GM12874 (cell line): ENCODE measurements around the gene CDC25B.

Experiments
- TF ChIP-seq, protein P1 (sequence below): IDR thresholded peaks from 2 replicates; pipeline ENCODE4 v1.5.1; 2011; ENCODE audit warnings: low read depth, mild to moderate bottlenecking, control low read depth, low read length, moderate library complexity; ENCODE audit not compliant: insufficient read depth

Gene CDC25B

DNA sequence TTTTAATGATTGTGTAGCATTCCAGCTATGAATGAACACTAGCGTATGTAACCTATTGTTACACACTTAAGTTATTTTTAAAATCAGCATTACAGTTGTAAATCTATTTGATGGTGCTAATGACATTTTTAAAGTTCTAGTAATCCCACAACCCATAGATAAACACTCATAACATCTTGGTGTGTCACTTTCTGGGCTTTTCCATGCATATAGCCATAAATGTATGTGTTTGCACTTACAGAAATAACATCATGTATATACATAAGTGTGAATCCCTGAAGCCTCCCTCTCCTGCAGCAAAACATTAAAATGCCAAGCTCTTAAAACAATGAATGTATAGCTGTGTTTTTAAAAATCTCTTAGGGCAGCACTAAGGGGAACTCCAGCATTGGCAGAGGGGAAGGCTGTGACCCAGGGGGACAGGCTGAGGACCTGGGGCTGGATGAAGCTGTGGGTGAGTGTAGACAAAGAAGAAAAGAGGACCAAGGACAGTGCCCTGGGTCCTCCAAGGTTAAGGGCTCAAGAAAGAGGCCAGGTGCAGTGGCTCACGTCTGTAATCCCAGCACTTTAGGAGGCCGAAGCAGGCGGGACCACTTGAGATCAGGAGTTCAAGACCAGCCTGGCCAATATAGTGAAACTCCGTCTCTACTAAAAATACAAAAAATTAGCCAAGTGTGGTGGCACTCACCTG is 8.6 kb upstream of the CDC25B start:
- TF ChIP-seq, protein P1, sequence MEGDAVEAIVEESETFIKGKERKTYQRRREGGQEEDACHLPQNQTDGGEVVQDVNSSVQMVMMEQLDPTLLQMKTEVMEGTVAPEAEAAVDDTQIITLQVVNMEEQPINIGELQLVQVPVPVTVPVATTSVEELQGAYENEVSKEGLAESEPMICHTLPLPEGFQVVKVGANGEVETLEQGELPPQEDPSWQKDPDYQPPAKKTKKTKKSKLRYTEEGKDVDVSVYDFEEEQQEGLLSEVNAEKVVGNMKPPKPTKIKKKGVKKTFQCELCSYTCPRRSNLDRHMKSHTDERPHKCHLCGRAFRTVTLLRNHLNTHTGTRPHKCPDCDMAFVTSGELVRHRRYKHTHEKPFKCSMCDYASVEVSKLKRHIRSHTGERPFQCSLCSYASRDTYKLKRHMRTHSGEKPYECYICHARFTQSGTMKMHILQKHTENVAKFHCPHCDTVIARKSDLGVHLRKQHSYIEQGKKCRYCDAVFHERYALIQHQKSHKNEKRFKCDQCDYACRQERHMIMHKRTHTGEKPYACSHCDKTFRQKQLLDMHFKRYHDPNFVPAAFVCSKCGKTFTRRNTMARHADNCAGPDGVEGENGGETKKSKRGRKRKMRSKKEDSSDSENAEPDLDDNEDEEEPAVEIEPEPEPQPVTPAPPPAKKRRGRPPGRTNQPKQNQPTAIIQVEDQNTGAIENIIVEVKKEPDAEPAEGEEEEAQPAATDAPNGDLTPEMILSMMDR: no peak

DNA sequence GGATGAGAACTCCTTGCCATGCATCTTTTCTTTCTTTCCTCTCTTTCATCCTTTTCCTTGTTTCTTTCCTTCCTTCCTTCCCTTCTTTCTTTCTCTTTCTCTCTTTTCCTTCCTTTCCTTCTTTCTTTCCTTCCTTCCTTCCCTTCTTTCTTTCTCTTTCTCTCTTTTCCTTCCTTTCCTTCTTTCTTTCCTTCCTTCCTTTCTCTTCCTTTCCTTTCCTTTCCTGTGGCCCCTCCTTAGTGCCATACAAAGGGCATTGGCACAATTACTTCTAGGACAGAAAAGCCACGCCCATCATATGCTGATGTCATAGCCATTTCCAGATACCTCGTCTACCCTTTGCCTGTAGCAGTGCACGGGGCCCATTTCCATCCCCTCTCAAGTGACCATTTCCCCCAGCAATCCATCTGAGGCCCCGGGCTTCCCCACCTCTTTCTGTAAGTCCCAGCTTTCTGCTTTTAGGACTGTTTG is 7.4 kb upstream of the CDC25B start:
- TF ChIP-seq, protein P1: no peak

DNA sequence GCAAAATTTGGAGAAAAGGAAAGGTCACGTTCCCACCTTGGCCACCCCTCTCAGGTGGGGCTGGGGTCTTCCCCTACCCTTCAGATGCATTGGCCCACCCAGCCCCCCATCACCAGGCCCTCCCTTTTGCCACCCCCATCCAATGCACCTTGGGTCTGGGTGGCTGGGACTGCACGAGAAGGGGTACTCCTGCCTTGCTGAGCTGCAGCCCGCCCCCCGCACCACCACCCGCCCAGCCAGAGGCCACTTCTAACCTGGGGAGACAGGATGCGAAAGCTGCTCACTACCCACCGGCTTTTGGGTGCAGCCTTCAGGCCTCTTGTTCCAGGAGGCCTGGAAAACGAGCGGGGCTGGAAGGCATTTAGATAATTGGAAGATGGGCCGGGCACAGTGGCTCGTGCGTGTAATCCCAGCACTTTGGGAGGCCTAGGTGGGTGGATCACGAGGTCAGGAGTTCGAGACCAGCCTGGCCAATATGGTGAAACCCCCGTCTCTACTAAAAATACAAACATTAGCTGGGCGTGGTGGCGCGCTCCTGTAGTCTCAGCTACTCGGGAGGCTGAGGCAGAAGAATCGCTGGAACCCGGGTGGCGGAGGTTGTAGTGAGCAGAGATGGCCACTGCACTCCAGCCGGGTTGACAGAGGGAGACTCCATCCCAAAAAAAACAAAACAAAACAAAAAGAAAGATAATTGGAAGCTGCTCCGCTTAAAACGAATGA is 1.2 kb upstream of the CDC25B start:
- TF ChIP-seq, protein P1: no peak

DNA sequence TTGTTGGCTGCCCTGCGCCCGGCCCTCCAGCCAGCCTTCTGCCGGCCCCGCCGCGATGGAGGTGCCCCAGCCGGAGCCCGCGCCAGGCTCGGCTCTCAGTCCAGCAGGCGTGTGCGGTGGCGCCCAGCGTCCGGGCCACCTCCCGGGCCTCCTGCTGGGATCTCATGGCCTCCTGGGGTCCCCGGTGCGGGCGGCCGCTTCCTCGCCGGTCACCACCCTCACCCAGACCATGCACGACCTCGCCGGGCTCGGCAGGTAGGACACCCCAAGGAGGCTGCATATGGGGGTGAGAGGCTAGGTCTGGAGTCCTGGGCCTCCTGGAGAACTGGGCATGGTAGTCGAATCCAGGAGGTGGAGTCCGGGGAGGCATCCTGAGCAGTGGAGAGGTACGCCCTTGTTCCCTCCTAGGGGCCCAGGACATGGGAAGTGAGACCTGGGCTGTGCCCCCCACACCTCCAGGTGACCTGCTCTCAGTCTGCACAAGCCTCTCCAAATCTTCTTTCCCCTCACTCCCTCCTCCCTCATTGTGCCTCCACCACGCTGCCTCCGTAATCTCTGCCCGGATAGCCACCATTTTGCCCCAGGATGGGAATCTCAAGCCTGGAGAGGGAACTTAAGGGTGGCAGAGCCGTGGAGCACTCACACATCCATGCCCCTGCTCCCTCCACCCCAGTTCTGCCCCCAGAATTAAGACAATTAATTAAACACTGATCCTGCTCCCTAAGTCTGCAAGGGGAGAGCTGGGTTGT is 541 bp downstream of the CDC25B start:
- TF ChIP-seq, protein P1: no peak

DNA sequence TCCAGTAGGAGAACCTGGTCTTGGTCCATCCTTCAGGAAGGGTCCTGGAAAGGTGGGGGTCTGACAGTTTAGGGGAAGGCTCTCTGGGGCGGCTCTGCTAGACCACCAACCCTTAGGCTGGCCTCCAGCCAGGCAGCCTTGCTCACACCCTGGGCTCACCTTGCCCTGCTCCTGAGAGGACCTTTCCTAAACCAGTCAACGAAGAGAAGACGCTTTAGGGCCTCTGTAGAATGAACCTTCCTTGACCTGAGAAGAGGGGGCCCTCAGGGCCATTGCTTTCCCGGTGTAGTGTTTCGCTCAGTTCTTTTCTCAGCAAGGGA is 1.1 kb downstream of the CDC25B start:
- TF ChIP-seq, protein P1: no peak

DNA sequence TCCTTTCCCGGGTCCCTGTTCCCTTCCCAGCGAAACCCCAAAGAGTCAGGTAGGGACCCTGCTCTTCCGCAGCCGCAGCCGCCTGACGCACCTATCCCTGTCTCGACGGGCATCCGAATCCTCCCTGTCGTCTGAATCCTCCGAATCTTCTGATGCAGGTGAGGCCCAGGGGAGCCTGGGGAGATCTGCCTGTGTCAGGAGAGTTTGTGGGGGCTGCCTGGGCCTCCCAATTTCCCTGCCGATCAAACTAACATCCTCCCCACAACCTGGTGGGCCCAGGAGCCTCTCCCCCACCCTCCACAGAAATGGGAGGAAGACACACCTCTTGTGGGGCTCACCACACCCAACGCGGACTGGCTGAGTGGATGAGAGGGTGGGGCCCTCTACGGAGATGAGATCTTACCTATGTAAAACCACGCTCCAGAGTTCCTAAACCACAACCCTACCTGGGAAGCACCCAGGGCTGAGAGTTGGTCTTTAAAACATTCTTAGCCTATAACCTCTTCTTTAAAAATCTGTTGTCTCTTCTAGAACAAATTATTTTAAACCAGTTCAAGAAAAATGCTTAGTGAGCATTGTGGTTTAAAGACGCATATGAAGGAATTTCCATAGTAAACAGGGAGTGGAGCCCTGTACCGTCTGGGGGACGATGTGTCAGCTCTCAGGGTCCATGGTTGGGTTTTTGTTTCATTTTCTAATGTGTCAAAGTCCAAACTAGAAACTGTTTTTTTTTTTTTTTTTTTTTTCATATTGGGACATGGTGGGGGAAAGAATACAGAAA is 1.7 kb downstream of the CDC25B start:
- TF ChIP-seq, protein P1: no peak

DNA sequence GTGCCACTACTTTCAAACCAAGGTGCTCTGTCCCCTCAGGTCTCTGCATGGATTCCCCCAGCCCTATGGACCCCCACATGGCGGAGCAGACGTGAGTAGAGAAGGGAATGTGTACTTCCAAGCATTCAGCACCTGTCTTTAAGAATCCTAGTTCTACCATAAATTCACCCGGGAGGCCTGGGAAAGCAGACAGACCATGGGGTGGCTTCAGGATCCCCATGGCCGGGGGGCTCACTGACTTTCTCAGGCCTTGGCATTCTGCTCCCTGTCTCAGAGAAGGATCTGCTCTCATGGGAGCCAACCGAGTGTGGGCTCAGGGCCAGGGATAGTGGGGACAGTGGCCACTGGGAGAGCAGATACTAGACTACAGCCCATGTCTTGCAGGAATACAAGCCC is 2.3 kb downstream of the CDC25B start:
- TF ChIP-seq, protein P1: no peak
